ENCODE results near the gene SALL1. TPM values are rescaled to one million over a fixed set of nuclear protein-coding genes. Genes with fewer than 3 reads are reported as not detected.

SALL1 gene
- polyA plus RNA-seq (ENCODE audit: insufficient read length) = 126 TPM
- long read RNA-seq, donor 1, partial matches to known transcripts = 98 of 107 reads
- long read RNA-seq, donor 1, other reads (novel, unspliced or antisense) = 5 of 107 reads
- long read RNA-seq, donor 2, partial matches to known transcripts = 119 of 119 reads
- long read RNA-seq, donor 2, other reads (novel, unspliced or antisense) = 0 of 119 reads
- long read RNA-seq, donor 3, partial matches to known transcripts = 68 of 69 reads
- long read RNA-seq, donor 3, other reads (novel, unspliced or antisense) = 0 of 69 reads
- long read RNA-seq, donor 4, partial matches to known transcripts = 6 of 6 reads
- long read RNA-seq, donor 4, other reads (novel, unspliced or antisense) = 0 of 6 reads
- long read RNA-seq, donor 5, full-length matches to known transcripts = 3 of 33 reads
- long read RNA-seq, donor 5, partial matches to known transcripts = 30 of 33 reads
- long read RNA-seq, donor 5, other reads (novel, unspliced or antisense) = 0 of 33 reads
- long read RNA-seq, donor 6, full-length matches to known transcripts = 1 of 69 reads
- long read RNA-seq, donor 6, partial matches to known transcripts = 68 of 69 reads
- long read RNA-seq, donor 6, other reads (novel, unspliced or antisense) = 0 of 69 reads
- long read RNA-seq, donor 7, partial matches to known transcripts = 84 of 87 reads
- long read RNA-seq, donor 7, other reads (novel, unspliced or antisense) = 0 of 87 reads
- long read RNA-seq, donor 8, full-length matches to known transcripts = 1 of 52 reads
- long read RNA-seq, donor 8, partial matches to known transcripts = 51 of 52 reads
- long read RNA-seq, donor 8, other reads (novel, unspliced or antisense) = 0 of 52 reads

- DNase-seq = no peak
Observed at GRCh38 chr16:51150888-51151320, at the start of gene SALL1. TSS of gene SALL1 (minus strand) at chr16:51151270. CDS start at chr16:51151241, 29 bp downstream.

DNA sequence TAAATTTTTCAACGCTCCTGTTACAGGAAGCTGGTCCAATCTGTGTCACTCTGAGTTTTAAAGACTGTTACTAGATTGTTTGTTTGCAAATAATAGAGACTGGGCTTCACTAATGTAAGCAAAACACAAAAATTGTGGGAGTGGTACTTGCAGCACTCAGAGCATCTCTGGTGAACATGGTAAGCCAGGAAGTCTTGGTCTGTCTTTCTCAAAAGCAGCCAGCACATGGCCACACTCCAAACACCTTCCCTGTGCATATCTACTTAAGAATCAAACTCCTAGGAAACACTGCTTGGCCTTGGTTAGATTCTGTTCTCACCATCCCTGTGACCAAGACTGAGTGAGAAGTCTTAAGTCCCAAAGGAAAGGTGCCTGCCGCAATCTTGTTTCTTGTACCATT is 49.7 kb upstream of the SALL1 start:
- no peak for DNase-seq

DNA sequence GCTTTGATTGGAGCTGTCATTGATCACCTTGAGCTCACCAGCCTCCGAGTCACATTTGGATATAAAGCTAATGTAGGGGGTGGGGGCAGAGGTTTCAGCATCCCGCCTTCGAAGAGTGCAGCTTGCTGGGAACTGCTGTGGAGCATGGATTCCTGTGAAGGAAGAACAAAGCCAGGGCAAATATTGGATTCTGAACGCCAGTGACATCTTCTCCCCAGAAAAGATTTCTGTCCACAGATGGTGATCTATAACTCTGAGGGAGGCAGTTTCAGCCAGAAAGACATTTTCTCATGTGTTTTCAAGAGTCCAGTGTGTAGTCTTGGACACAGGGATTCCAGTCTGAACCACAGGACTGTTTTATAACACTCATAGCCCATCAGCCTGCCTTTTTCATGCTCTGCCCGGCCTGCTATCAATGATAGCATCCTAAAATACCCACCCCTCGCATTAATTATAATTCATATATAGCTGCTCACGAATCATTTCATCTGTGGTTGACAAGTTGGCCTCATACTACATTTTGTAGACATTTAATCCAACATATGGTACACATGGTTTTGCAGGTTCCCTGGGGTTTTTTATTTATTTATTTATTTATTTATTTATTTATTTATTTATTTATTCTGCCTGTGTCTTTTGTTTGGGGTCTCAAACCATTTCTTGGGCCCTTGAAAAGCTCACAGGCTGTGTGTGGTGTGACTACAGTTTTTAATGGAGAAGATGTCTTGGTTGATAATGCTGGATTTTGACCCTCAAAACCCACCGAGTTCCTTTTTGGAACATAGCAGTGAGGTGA is 47.1 kb upstream of the SALL1 start:
- DNase-seq = no peak

DNA sequence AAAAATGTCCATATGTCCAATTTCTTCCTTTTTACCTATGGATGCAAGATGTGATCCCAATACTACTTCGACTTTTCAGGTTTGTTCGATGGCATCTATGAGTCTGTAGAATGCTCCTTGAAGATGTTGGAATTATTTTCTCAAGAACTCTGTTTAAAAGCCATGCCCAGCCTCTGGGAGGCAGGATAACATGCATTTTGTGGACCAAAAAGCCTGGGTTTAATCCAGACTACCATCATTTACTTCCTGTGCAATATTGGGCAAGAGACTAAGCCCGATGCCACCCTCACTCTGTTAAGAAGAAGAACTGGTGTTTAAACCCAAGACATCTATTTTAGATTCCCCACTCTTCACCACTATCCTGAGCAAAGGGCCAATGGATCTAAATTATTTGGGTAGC is 42.8 kb upstream of the SALL1 start:
- DNase-seq = no peak

GRCh38 chr16:51184702-51185433 is 33.8 kb upstream of the SALL1 start:
- no peak for DNase-seq

DNA sequence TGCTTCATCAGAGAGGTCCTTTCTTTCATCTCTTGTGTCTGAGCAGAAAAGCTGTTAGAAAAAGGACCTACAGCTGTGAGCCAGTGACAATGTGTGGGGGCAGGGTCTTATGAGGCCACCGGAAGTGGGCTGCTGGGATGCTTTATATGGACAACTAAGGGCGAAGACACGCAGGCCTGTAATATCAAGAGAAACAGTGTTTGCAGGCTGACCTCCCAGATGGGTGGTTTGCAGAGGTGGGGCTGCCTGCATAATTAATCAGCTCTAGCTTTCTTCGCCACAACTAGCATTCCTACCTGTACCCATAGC is 30.4 kb upstream of the SALL1 start:
- no peak for DNase-seq

GRCh38 chr16:51180719-51181502 is 29.8 kb upstream of the SALL1 start:
- no peak for DNase-seq

DNA sequence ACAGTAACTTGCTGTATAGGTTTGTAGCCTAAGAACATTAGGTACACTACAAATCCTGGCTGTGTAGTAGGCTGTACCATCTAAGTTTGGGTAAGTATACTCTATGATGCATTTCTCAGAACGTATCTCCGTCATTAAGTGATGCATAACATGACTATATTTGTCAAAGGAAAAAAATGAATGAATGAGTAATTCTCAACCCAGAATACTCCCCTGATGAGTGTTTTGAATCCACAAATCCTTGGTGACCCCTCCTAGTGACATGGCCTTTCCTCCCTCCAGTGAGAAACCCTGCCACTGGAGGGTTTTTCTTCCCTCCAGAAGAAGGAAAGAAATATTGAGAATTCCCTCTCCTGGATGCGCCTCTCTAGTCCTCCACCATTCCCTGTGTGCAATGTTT is 24.0 kb upstream of the SALL1 start:
- DNase-seq = no peak

- no peak for DNase-seq
Observed at GRCh38 chr16:51172368-51172767, 21.3 kb upstream of the SALL1 start.

GRCh38 chr16:51168755-51169154 is 17.7 kb upstream of the SALL1 start:
- no peak for DNase-seq

- no peak for DNase-seq
Observed at GRCh38 chr16:51167170-51167895, 16.3 kb upstream of the SALL1 start.

GRCh38 chr16:51166541-51166940 is 15.5 kb upstream of the SALL1 start:
- no peak for DNase-seq

DNA sequence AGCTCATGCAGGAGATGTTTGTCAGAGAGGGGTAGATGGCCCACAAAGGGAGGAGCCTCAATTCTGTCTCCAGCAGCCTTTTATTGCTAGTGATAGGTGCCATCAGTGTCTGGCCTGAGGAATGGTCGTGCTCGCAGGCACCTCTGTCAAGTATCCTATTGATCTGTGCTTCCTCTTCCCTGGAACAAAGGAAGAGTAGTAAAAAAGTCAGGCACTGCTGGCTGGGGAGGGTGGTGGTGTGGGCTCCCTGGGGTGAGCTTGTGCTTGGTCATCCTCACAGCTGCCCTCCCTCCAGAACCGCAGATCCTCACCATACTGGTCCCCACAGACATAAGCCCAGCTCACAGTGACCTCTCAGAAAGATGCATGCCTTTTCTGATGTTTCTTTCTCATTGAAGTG is 15.0 kb upstream of the SALL1 start:
- no peak for DNase-seq

DNA sequence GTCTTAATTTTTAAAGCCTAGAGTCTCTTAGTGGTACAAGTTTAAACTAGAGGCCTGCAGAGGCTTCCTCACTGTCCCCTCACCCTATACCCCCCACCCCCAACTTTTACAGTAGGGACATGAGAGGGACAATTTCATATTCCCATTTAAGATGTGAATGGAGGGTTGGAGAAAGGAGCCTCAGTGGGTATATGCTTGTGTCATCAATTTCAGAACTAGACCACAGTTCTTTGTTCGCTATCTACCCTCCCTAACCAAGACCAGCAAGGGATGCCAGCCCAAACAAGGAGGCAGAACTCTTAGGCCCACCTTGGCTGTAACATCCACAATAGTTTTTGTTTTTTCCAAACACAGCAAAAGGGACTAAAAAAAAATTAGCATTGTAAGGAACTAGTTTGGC is 14.0 kb upstream of the SALL1 start:
- DNase-seq = no peak

DNA sequence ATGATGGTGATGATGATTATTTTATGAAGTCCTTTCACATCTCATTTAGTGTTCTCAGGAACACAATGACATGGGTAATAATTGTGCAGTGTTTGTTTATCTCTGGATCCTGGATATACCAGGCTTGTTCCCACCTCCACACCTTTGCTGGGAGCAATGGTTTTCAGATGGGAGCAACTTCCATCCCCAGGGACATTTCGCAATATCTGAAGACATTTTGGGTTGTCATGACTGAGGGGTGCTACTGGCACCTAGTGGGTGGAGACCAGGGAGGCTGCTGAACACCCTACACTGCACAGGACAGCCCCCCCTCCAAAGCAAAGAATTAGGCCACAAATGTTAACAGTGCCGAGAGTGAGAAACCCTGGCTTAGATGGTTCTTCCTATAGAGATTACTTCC is 13.5 kb upstream of the SALL1 start:
- DNase-seq = no peak

- DNase-seq = no peak
Observed at GRCh38 chr16:51163894-51164566, 13.0 kb upstream of the SALL1 start.

DNA sequence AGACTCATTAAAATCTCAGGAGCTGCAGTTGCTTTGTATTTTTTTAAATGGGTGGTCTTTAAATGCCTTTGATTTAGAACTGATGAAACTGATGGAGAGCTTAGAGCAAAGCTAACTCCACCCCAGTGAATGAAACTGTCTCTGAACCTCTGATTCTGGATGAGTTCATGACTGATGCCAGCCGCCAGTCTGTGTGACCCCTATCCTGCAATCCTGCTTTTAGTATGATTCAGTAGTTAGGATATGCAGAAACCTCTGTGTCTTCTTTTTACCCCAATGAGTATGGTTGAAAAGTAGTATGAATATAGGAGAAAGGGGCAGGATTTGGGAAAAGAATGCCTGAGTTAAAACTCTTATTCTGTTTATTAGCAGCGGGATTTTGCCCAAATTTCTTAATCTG is 12.3 kb upstream of the SALL1 start:
- DNase-seq = no peak

DNA sequence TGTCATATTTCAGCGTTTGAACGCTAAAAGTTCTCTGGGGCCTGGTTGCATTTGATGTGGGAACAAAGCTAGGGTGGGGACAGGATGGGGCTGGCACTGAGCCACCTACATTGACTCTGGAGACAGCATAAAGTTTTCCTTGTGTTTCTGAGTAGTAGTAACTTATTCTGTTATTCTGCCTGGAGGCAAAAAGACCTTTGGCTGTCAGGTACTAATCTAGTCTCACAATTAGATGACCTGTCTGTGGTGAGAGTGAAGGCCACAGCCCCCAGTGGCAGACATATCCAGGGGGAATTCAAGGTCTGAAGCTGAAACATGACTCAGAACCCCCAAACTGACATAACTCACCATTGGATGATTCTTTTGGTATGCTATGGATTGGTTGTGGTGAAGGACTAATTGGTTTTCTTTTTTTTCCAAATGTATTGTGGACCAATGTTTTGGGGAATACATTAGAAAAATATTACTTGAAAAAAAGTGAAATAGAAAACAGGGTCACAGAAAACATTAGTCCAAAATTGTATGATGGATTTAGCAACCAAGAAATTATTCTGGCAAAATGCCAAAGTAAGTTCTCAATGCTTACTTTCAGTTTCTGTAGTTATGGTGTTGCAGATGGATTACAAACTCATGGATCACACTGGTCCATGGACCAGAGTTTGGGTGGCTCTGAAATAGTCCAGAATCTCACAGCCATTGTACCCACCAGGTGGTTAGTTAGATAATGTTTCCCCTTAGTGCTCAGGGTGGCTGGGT is 10.5 kb upstream of the SALL1 start:
- DNase-seq = no peak

GRCh38 chr16:51159865-51160264 is 8.8 kb upstream of the SALL1 start:
- no peak for DNase-seq

Data from left kidney (tissue), 8 donors.